ENCODE results near the gene EXOC3.
"Not testable (repeated sequence)": the region's sequence is repeated elsewhere in the genome, so short reads cannot be mapped to it uniquely, and the experiment has no call there.

EXOC3 gene

DNA sequence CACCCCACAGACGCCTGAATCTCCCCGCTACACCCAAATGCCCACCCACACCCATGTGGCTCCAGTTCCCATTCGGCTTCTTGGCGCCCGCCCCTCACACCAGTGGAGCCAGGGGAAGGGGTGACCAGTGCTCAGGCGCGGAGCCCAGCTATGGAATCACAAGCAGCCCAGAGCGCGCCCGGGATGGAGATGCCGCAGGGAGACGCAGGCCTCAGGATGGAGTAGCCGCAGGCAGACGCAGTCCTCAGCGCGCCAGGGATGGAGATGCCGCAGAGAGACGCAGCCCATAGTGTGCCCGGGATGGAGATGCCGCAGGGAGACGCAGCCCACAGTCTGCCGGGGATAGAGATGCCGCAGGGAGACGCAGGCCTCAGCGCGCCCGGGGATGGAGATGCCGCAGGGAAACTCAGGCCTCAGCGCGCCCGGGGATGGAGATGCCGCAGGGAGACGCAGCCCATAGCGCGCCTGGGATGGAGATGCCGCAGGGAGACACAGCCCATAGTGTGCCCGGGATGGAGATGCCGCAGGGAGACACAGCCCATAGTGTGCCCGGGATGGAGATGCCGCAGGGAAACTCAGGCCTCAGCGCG, 65.1 kb downstream of the EXOC3 start:
- not testable (repeated sequence) for DNase-seq

DNA sequence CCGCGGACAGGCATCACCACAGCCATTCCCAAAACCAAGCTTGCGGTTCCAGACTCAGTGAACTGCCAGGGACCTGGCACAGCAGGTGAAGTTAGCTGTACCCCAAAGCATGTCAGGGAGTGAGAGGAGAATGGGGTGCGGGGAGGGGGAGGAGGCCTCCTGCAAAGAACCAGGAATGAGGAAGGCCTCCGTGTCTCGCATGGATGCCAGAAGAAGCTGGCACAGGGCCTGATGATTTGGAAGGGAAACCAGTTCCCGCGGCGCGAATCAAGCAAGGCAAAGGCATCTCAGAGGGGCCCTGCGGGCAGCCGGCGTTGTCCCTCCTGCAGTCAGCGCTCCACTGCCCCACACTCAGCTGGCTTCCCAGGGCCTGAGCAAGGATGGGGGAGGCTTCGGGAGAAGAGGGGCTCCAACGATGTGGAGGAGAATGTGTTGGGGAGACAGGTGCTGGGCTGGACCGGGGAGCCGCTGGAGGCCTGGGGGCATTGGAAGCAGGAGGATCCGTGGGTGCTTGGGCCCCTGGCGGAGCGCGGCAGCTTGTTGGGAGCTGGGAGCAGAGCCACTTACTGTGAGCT, 66.7 kb downstream of the EXOC3 start:
- no peak for DNase-seq

DNA sequence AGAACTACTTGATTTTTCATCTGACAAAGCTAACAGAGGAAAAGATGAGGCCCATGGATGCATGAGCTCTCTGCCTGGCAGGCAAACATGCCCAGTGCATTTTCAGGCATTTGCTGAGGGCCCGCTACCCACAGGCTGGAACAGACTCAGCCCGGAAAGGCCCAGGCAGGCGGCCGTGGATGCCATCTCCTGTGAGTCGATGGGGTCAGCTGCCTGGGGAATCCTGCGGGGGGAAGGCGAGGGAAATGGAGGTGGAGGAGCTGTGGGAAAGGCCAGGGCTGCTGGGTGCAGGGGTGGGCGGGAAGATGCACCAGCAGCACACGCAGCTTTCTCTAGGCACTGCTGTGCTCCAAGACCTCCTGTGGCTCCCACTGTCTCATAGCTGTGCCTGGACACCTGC, 67.5 kb downstream of the EXOC3 start:
- DNase-seq = no peak

DNA sequence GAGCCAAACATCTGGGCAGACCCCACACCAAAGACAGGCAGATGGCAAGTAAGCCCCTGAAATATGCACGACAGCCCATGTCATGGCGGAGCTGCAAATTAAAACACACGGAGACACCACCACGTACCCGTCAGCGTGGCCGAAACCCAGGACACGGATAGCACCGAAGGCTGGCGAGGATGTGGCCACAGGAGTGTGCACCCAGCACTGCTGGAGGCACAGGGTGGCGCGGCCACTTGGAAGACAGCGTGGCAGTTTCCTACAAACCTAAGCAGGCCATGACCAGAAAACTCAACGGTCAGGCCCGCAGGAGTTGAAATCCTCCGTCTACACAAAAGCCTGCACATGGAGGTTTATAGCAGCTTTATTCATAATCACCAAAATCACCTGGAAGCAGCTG, 68.5 kb downstream of the EXOC3 start:
- DNase-seq = no peak

DNA sequence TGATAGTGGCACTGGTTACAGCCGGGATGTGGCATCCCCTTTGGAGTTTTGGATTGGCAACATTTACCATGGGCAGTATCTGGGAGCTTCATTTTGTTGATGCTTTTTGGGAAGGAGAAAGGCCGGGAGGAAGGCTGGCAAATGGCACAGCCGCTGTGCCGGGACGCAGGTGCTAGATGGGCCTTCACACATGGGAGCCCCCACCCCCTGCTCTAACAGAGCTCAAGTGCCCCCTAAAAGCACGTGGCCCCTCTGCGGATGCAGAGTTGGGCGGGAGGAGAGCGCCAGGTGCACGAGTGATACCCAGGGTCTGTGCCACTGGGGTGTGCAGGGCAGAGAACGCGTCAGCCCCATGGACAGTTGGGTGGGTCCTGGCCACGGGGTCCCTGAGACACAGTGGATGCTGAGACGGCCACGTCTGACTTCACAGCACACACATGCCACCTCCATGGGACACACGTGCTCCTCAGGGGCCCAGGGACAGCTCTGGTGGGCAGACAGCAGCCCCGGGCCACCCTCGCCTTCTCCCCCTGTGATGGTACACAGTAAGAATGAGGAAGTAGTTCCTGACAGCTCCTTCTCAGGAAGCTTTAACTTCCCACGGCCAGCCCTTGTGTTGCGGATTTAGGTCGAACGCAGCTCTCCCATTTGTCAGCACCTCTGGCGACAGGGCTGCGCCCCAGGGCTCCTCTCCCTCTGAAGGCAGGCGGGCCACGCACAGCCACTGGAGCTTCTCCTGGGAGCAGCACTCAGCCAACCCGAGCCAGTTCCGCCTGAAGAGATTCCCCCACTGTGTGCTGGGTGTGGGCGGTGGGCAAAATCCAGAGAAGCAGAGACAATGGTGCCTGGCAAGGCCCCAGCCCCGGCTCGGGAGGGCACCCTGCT, 70.5 kb downstream of the EXOC3 start:
- DNase-seq = no peak

DNA sequence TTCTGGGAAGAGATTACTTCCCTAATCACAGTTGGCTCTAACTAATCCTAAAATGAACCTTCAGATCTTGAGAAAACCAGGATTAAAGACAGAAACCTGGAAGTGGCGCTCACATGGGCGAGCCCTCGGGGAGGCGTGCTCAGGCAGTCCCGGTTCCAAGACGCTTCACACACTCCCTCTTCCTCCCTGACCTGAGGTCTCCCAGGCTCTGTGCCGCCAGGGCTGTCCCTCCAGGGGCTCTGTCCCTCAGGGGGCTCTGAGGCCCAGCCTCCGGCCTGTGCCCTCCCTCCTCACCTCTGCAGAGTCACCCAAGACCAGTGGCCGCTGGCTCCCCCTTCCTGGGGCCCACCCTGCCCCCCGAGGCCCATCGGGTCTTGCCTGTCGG, 71.1 kb downstream of the EXOC3 start:
- DNase-seq = no peak

DNA sequence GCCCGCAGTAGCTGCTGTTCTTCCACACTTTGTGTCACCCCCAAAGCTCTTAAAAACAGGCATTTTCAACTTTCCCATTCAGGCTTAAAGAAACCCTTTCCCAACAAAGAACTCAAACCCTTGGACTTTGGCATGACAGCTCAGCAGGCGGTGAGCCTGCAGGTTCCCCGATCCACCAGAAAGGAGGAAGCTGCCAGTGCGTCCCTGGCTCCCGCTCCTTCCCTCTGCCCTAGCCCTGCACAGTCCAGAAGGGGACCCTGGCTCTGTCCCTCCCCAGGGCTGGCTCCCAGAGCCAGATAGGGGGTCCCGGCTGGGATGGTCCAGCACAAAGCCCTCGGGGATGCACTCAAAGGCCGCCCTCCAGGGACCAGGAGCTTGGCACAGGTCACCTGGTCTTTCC, 71.7 kb downstream of the EXOC3 start:
- no peak for DNase-seq

DNA sequence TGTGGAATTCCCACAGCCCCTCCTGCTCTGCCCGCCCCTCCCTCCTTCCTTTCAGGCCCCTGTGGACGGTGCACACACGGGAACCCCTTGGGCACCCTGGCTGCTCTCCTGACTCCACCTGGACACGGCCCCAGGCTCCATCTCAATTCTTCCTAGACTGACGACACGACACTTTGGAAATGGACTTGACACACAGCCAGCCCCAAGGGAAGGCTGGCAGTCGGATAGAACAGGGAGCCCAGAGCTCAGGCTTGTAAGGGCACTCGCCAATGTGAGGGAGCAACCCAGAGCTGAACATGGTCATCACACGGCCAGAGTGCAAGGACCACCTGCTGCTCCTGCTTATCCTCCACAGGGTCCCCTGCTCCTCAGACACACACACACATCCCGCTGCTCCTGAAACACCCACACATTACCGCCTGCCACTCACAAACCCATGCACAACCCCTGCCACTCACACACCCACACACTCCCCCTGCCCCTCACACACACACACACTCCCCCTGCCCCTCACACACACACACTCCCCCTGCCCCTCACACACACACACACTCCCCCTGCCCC, 72.4 kb downstream of the EXOC3 start:
- no peak for DNase-seq

DNA sequence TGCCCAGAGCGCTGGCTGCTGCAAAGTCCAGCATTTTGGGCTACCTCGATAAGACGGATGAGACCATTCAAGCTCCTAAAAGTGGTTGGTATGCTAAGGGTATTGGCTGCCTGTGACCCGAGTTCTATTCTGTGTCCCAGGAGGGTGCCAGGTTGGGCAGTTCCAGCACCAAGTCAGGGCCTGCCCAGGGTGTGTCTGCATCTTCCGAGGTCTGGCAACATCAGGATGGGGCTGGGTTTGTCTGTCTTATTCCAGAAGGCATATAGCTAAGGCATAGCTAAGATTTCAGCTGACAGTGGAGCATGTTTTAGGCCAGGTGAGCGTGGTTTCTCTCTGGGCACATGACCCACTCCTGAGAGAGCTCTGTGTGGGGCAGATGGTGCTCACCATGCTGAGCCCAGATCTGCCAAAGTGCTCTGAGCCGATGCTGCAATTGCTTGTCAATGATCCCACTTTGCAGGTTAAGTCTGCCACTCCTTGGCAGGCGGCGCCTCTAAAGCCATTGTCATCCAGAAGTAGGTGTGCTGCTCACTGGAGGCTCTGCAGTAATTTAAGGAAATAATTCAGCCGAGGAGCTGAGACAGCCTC, 73.5 kb downstream of the EXOC3 start:
- DNase-seq = no peak
